Activated B cell treated with CpG ODN at 0.5 μM for 24 hours (primary cell): Measurements from ENCODE around the gene SLF1. TPM values are rescaled to one million over a fixed set of nuclear protein-coding genes. Genes with fewer than 3 reads are reported as not detected.

Experiments used
- ATAC-seq: fragments of 200-7000 bp; cut with Tn5 transposase; one replicate; pipeline ENCODE4 v1.10.0; 2021; ENCODE audit warnings: low read depth, mild to moderate bottlenecking, moderate library complexity
- CTCF ChIA-PET: fragments of 350-600 bp; sonication (Branson Sonifier 250); formaldehyde crosslinking; loops from one replicate; lab custom pipeline; 2021; ENCODE audit warnings: antibody characterized with exemption; lab: Charles Lee
- POLR2A ChIA-PET: fragments of 350-600 bp; sonication (Branson Sonifier 250); formaldehyde crosslinking; loops from one replicate; lab custom pipeline; 2021; ENCODE audit warnings: antibody characterized with exemption; lab: Charles Lee
- DNase-seq: peaks from one replicate; pipeline ENCODE4 v3.0.0; 2022
- H3K27ac Mint-ChIP-seq: one replicate; pipeline ENCODE4 v1.8.0; 2020; ENCODE audit warnings: mixed read lengths
- H3K27me3 Mint-ChIP-seq: one replicate; pipeline ENCODE4 v1.8.0; 2021; ENCODE audit warnings: mixed read lengths
- H3K36me3 Mint-ChIP-seq: one replicate; pipeline ENCODE4 v1.8.0; 2021; ENCODE audit warnings: low read depth, mixed read lengths
- H3K4me1 Mint-ChIP-seq: one replicate; pipeline ENCODE4 v1.8.0; 2021; ENCODE audit warnings: mixed read lengths
- H3K4me3 Mint-ChIP-seq: one replicate; pipeline ENCODE4 v1.8.0; 2020; ENCODE audit warnings: mild to moderate bottlenecking, mixed read lengths
- H3K9me3 Mint-ChIP-seq: one replicate; pipeline ENCODE4 v1.8.0; 2020; ENCODE audit warnings: mixed read lengths
- intact Hi-C: fragments of 100-400 bp; cut with micrococcal nuclease; formaldehyde crosslinking; loops from one replicate; pipeline ENCODE4 v1.15.1; 2024
- total RNA-seq: library from RNA; stranded (reverse); gene quantifications from 2 replicates; pipeline ENCODE4 v1.2.3, GENCODE V29; 2022
- TF ChIP-seq, protein P1 (sequence below): fragments of 200-600 bp; IDR thresholded peaks from one replicate; pipeline ENCODE4 v1.8.0; 2022; ENCODE audit warnings: antibody characterized with exemption, mild to moderate bottlenecking

SLF1 gene
- total RNA-seq, 1 donor from 2014 or later, result 12.0 TPM

- no peak overlapping the region for H3K27ac Mint-ChIP-seq
- ATAC-seq (no peak), DNase-seq (no peak)
- no peaks in the 10 kb centered on the region for H3K36me3 Mint-ChIP-seq
- H3K9me3 Mint-ChIP-seq, result no peaks in the 10 kb centered on the region
- TF ChIP-seq, protein P1, sequence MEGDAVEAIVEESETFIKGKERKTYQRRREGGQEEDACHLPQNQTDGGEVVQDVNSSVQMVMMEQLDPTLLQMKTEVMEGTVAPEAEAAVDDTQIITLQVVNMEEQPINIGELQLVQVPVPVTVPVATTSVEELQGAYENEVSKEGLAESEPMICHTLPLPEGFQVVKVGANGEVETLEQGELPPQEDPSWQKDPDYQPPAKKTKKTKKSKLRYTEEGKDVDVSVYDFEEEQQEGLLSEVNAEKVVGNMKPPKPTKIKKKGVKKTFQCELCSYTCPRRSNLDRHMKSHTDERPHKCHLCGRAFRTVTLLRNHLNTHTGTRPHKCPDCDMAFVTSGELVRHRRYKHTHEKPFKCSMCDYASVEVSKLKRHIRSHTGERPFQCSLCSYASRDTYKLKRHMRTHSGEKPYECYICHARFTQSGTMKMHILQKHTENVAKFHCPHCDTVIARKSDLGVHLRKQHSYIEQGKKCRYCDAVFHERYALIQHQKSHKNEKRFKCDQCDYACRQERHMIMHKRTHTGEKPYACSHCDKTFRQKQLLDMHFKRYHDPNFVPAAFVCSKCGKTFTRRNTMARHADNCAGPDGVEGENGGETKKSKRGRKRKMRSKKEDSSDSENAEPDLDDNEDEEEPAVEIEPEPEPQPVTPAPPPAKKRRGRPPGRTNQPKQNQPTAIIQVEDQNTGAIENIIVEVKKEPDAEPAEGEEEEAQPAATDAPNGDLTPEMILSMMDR, result no peak
- ChIA-PET POLR2A (no interaction called here), CTCF (interaction anchor here (0.6 to 1.5 kb wide), 2 partner anchors 37 to 220 kb away, joined by 3 to 4 read pairs; no protein-coding TSS in a partner anchor)
- H3K27me3 Mint-ChIP-seq, result no peaks in the 10 kb centered on the region
- H3K4me3 Mint-ChIP-seq, result no peak overlapping the region
- peaks cover 33% of the 10 kb centered on the region for H3K4me1 Mint-ChIP-seq
- intact Hi-C loops, result no loop called here
Measured at GRCh38 chr5:94742852-94743251, 124.4 kb downstream of the SLF1 start.

DNA sequence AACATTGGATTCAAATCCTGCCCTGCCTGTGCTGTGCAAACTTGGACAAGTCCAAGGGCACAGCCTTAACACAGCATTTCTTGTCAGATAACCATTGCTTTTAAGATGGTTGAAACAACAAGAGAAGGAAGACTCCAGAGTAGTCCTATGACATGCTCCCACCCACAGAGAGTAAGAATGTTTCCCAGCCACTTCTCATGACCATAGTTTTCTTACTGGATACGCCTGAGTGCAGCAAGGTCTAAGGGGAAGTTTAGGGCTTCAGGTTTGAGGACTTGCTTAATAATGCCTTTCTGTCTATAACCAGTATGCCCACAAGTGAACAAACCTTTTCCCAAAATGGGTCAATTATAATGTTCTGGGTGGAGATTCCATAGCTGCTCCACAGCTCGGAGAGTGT is 126.4 kb downstream of the SLF1 start:
- intact Hi-C loops, result no loop called here
- TF ChIP-seq, protein P1, result no peak
- Mint-ChIP-seq H3K4me1 (peaks cover 42% of the 10 kb centered on the region), H3K27ac (no peak overlapping the region), H3K9me3 (no peaks in the 10 kb centered on the region), H3K36me3 (no peaks in the 10 kb centered on the region), H3K27me3 (no peaks in the 10 kb centered on the region), H3K4me3 (no peak overlapping the region)
- POLR2A ChIA-PET, result no interaction called here
- CTCF ChIA-PET, result no interaction called here
- DNase-seq (no peak), ATAC-seq (peak; percentile 20)

- CTCF ChIA-PET, result no interaction called here
- Mint-ChIP-seq H3K9me3 (no peaks in the 10 kb centered on the region), H3K36me3 (no peaks in the 10 kb centered on the region), H3K4me3 (peak overlapping the region; percentile 57), H3K27ac (peak overlapping the region; percentile 83), H3K4me1 (peaks cover 42% of the 10 kb centered on the region), H3K27me3 (no peaks in the 10 kb centered on the region)
- TF ChIP-seq, protein P1, result no peak
- peak; percentile 72 for ATAC-seq
- POLR2A ChIA-PET, result interaction anchor here (1.3 to 1.6 kb wide), 2 partner anchors 8 to 47 kb away, joined by 5 to 6 read pairs; no protein-coding TSS in a partner anchor
- intact Hi-C loops, result loop anchor here (1.0 to 2.0 kb wide), 2 partner anchors 47 to 635 kb away; a partner anchor contains a TSS
- no peak for DNase-seq
Measured at GRCh38 chr5:94745786-94746730, 127.6 kb downstream of the SLF1 start.

DNA sequence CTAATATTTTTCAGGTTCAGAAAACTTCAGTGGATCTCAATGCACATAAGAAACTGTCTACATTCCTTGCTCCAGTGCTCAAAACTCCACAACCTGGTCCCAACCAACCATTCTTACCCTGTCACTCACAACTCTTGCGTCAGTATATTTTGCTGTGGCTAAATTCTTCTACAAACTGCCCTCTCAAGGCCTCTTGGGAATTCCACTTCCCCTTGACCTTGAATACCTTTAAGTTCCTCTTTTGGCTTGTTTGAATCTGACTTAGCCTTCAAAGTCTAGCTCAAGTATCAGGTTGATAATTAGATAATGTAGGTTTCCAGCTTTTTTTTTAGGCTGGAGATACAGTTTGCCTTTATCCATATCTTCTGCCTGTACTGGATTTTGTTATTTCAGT is 128.3 kb downstream of the SLF1 start:
- DNase-seq (no peak), ATAC-seq (peak; percentile 69)
- peak overlapping the region; percentile 83 for H3K27ac Mint-ChIP-seq
- TF ChIP-seq, protein P1, result no peak
- H3K9me3 Mint-ChIP-seq, result no peaks in the 10 kb centered on the region
- peaks cover 42% of the 10 kb centered on the region for H3K4me1 Mint-ChIP-seq
- CTCF ChIA-PET, result no interaction called here
- H3K4me3 Mint-ChIP-seq, result peak overlapping the region; percentile 56
- intact Hi-C loops, result loop anchor here (1.0 to 2.0 kb wide), 2 partner anchors 47 to 636 kb away; a partner anchor contains a TSS
- H3K27me3 Mint-ChIP-seq, result peaks cover 3% of the 10 kb centered on the region
- POLR2A ChIA-PET, result interaction anchor here (1.3 to 1.6 kb wide), 2 partner anchors 9 to 47 kb away, joined by 5 to 6 read pairs; no protein-coding TSS in a partner anchor
- H3K36me3 Mint-ChIP-seq, result no peaks in the 10 kb centered on the region

Other genes with a start within 250 kb of the SLF1 start
- 1.4 and 2.3 TPM in 2 replicates for gene KIAA0825, start 65 bp upstream of the SLF1 start, total RNA-seq